Measurements from ENCODE around the gene HCRTR1. TPM values are rescaled to one million over a fixed set of nuclear protein-coding genes. Genes with fewer than 3 reads are reported as not detected.

Gene HCRTR1
- total RNA-seq, 6 experiments from 2014 or later = not detected

- intact Hi-C loops (cut with DNase I) = no loop called here
- no peak overlapping the region for H3K4me3 ChIP-seq
- H3K4me1 ChIP-seq = no peaks in the 10 kb centered on the region
- 75% methylated on average over 4 of the region's 4 CpGs for WGBS (ENCODE audit: insufficient coverage, low coverage, low lambda C conversion rate, missing lambda C conversion rate)
- DNase-seq = no peak
- H3K27me3 ChIP-seq = no peaks in the 10 kb centered on the region
- H3K9me3 ChIP-seq = no peaks in the 10 kb centered on the region
- no peaks in the 10 kb centered on the region for H3K36me3 ChIP-seq
- peak; percentile 29 to 75 (median 49) for ATAC-seq
- H3K27ac ChIP-seq = no peak overlapping the region
- TF ChIP-seq CTCF (IDR thresholded peaks at IDR 0.05) = no peak
- TF ChIP-seq POLR2A (IDR thresholded peaks at IDR 0.05) = no peak
These were observed 21.4 kb upstream of the HCRTR1 start for GRCh38 chr1:31595836-31596736.

- intact Hi-C loops (cut with DNase I) = no loop called here
- 33% methylated on average over 6 of the region's 6 CpGs for WGBS (ENCODE audit: insufficient coverage, low coverage, low lambda C conversion rate, missing lambda C conversion rate)
- Histone ChIP-seq H3K9me3 (no peaks in the 10 kb centered on the region), H3K36me3 (no peaks in the 10 kb centered on the region), H3K4me3 (no peak overlapping the region), H3K27ac (no peak overlapping the region), H3K4me1 (no peaks in the 10 kb centered on the region), H3K27me3 (no peaks in the 10 kb centered on the region)
- no peak for TF ChIP-seq CTCF (IDR thresholded peaks at IDR 0.05)
- no peak for TF ChIP-seq POLR2A (IDR thresholded peaks at IDR 0.05)
- DNase-seq (no peak), ATAC-seq (peak in 3 of 4 donors; percentile 36 to 50 (median 43))
These were observed 20.8 kb upstream of the HCRTR1 start for GRCh38 chr1:31596737-31597097.

DNA sequence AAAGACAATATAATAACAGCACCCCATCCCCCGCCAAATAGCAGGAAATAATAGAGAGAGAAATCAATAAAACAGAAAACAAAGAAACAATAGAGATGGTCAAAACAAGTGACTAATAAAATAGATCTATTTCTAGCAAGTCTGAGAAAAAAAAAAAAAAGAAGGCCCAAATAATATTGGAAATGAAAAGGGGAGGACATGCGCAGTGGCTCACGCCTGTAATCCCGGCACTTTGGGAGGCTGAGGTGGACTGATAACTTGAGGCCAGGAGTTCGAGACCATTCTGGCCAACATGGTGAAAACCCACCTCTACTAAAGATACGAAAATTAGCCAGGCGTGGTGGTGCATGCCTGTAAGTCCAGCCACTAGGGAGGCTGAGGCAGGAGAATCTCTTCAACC, 18.5 kb upstream of the HCRTR1 start:
- H3K27ac ChIP-seq = no peak overlapping the region
- H3K4me1 ChIP-seq = no peaks in the 10 kb centered on the region
- H3K9me3 ChIP-seq = no peaks in the 10 kb centered on the region
- no peaks in the 10 kb centered on the region for H3K27me3 ChIP-seq
- no peaks in the 10 kb centered on the region for H3K36me3 ChIP-seq
- ATAC-seq = no peak
- H3K4me3 ChIP-seq = no peak overlapping the region
- 70% methylated on average over 3 of the region's 7 CpGs for WGBS (ENCODE audit: insufficient coverage, low coverage, low lambda C conversion rate, missing lambda C conversion rate)
- intact Hi-C loops (cut with DNase I) = no loop called here
- no peak for TF ChIP-seq CTCF (IDR thresholded peaks at IDR 0.05)
- TF ChIP-seq POLR2A (IDR thresholded peaks at IDR 0.05) = no peak
- peak in 1 of 3 donors; percentile 8 for DNase-seq

DNA sequence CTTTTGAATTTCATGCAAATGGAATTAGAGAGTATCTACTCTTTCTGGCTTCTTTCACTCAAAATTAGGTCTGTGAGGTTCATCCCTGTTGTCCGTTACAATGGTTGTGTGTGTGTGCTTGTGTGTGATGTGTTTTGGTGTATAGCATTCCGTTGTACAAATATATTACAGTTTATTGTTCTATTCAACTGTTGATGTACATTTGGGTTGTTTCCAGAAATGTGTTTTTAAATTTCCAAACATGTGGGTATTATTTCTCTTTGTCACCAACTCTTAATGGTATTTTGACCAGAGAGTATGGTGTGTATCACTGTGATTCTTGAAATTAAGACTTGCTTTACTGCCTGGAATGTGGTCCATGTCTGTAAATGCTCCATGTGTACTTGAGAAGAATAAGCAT, 16.8 kb upstream of the HCRTR1 start:
- DNase-seq (no peak), ATAC-seq (no peak)
- Histone ChIP-seq H3K4me1 (no peaks in the 10 kb centered on the region), H3K9me3 (no peaks in the 10 kb centered on the region), H3K36me3 (no peaks in the 10 kb centered on the region), H3K4me3 (no peak overlapping the region), H3K27ac (no peak overlapping the region), H3K27me3 (no peaks in the 10 kb centered on the region)
- no peak for TF ChIP-seq POLR2A (IDR thresholded peaks at IDR 0.05)
- no peak for TF ChIP-seq CTCF (IDR thresholded peaks at IDR 0.05)
- intact Hi-C loops (cut with DNase I) = no loop called here
- 70% methylated on average over 2 of the region's 2 CpGs for WGBS (ENCODE audit: insufficient coverage, low coverage, low lambda C conversion rate, missing lambda C conversion rate)

All from right lobe of liver (tissue), 6 donors.